GM18502 (cell line): ENCODE measurements around the gene SYNGR2.

ENCODE experiments used
- ATAC-seq: cut with Tn5 transposase; IDR thresholded peaks from one replicate; pipeline ENCODE4 v1.9.1; 2021; ENCODE audit warnings: mild to moderate bottlenecking; ENCODE audit not compliant: unreplicated experiment, poor library complexity

The SYNGR2 gene

DNA sequence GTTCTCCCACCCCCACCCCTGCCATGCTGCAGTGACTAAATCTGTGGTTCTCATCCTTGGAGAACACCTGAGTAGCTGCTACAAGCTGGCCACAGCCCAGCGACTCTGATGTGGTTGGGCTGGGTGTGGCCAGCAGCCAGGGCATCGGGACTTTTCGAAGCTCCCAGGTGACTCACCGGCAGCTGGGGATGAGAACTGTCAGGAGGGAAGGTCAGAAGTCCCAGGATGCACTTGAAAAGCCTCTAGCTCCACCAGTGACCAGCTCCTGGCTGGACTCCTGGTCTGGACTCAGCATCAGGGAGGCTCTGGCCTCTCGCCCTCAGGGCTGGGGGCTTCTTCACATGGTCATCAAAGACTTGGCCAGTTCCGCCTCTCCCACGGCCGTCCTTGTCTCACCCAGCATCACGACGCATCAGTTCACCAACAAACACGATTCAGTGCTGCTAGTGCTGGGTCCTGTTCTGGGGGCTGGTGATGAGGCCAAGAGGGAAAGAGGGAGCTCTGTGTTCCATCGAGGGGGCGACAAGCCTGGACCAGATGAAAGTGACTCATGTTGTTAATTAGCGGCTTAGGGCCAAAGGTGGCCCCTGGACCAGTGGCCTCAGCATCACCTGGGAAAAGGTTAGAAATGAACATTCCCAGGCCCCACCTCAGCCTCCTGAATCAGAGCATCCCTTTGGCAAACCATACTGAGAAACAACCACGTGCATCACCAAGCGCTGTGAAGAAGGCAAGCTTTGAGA lies 26.1 kb upstream of the SYNGR2 start:
- no peak for ATAC-seq

GRCh38 chr17:78143214-78144146 lies 24.9 kb upstream of the SYNGR2 start:
- no peak for ATAC-seq

- ATAC-seq: no peak
These were observed 24.1 kb upstream of the SYNGR2 start for GRCh38 chr17:78144147-78144719.

- ATAC-seq: no peak
These were observed 23.4 kb upstream of the SYNGR2 start for GRCh38 chr17:78144736-78145641.

DNA sequence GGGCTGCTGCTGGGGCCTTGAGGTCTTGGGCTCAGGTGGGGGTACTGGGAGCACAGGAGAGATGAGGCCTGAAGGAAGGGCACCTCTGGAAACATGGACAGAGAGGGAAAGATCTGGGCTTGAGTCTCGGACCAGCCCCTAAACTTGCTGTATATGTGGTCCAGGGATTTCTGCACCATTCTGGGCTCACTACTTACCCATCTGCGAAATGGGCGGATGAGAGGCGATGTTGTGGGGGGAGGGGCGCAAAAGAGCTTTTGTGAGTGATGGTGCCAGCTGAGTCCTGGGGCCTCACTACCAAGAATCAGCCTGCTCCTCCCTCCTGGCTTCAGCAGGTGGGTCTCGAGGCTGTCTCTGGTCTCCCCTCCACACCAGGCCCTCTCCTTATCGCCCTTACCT lies 21.9 kb upstream of the SYNGR2 start:
- no peak for ATAC-seq

DNA sequence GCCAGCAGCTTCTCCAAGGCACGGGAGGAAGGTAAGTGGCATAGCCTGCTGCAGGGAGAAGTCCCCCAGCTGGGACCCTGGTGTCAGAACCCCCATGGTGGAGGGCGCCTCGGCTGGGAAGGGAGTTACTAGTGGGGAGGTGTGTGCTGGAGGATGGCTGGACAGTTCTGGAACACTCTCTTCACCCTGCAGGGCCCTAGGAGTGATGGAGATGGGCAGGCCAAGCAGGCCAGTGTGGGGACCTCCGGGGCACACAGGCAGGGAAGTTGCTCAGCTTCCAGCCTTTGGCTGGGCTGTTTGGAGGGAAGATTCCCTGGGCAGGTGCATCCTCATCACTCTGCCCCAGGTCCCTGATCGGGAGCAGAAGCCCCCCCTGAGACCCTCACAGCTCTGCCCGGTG lies 21.5 kb upstream of the SYNGR2 start:
- ATAC-seq: no peak

- ATAC-seq: no peak
These were observed 20.9 kb upstream of the SYNGR2 start for GRCh38 chr17:78147315-78147998.

DNA sequence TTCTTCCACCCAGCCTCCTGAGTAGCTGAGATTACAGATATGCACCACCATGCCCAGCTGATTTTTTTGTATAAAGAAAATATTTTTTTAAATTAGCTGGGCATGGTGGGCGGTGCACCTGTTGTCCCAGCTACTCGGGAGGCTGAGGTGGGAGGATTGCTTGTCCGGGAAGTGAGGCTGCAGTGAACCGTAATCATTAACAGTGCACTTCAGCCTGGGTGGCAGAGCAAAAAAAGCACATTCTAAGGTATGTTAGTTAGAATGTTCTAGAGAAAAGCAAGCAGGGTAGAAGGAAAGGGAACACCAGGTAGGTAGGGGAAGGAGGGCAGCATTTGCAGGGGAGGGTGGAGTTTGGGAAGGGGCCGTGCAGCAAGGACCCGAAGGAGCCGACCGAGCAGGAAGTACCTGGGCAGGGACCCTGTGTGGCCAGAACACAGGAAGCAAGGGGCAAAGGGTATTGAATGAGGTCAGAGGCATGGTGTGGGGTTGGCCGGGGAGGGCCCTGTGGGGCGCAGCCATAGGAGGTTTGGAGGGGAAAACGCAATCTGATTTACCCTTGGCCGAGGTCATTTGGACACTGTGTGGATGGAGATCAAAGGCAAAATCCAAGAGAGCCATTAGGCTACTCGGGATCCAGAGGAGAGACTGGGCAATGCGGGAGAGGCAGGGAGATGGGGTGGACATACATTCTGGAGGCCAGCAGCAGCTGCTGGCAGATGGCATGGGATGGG lies 19.9 kb upstream of the SYNGR2 start:
- no peak for ATAC-seq

DNA sequence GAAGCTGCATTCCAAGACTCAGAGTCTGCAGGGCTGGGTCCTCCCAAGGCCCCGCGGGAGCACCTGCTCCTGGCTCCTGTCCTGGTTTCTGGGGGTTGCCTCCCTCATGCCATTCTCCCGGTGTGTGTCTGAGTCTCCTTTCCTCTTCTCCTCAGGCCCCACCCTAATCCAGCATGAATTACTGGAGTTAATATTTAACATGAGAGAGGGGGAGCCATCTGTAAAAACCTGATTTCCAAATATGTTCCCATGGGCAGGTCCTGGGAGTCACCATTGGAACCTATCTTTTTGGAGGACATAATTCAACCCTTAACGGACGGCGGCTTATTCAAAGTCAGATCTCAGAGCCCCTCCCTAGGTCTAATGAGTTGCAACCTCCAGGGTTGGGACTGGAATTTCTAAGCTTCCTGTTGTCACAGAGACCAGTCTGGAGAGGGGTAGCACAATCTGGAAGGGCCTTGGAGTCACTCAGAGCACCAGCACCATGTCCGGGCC lies 16.8 kb upstream of the SYNGR2 start:
- ATAC-seq: no peak

DNA sequence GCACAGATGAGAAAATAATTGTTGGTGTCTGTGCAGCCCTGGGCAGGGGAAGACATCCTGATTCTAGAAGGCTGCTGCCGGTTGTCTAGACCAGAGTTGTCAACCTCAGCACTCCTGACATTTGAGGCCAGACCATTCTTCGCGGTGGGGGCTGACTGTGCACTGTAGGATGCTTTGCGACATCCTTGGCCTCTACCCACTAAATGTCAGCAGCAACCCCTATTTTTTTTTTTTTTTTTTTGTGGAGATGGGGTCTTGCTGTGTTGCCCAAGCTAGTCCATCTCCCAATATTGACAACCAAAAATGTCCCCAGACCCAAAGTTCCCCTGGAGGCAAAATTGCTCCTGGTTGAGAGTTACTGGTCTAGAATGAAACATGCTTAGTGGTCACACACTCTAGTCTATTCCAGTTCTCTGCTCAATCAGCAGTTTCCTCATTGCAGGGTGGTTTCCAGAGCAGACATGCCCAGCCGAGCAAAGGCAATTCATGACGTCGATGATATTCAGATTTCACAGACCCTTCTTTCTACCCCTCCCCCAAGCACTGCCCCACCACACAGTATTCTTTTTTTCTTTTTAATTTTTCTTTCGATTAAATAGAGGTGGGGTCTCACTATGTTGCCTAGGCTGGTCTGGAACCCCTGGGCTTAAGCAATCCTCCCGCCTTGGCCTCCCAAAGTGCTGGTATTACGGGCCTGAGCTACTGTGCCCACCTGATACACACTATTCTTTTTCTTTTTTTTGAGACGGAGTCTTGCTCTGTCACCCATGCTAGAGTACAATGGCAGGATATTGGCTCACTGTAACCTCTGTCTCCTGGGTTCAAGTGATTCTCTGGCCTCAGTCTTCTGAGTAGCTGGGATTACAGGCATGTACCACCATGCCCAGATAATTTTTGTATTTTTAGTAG lies 13.2 kb upstream of the SYNGR2 start:
- peak; percentile 57 for ATAC-seq

GRCh38 chr17:78159575-78160158 lies 8.7 kb upstream of the SYNGR2 start:
- ATAC-seq: peak; percentile 41

DNA sequence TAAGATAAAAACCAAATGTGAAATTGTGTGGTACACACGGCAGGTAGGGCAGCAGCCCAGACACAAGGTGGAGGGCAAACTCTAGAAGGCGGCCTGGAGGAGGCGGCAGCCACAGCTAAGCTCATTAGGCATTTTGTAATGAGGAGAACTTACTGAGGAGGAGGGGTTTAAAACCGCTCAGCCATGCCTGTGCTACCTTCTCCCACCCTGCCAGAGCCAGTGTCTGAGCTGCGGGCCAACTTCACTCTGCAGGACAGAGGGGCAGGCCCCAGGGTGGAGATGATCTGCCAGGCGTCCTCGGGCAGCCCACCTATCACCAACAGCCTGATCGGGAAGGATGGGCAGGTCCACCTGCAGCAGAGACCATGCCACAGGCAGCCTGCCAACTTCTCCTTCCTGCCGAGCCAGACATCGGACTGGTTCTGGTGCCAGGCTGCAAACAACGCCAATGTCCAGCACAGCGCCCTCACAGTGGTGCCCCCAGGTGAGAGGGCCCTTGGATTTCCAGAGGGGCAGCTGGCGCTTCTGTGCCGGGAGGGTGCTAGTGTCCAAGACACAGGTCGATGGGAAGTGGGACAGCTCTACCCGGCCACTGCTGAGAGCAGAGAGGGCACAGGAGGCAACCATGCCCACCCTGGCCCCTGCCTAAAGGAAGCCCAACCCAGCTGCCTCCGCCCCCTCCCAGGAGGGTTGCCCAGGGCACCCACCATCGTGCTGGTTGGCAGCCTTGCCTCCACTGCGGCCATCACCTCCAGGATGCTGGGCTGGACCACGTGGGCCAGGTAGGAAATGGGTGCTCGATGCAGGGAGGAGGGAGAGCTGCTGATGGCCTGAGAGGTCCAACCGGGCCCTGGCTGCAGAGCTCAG lies 4.3 kb upstream of the SYNGR2 start:
- ATAC-seq: no peak

DNA sequence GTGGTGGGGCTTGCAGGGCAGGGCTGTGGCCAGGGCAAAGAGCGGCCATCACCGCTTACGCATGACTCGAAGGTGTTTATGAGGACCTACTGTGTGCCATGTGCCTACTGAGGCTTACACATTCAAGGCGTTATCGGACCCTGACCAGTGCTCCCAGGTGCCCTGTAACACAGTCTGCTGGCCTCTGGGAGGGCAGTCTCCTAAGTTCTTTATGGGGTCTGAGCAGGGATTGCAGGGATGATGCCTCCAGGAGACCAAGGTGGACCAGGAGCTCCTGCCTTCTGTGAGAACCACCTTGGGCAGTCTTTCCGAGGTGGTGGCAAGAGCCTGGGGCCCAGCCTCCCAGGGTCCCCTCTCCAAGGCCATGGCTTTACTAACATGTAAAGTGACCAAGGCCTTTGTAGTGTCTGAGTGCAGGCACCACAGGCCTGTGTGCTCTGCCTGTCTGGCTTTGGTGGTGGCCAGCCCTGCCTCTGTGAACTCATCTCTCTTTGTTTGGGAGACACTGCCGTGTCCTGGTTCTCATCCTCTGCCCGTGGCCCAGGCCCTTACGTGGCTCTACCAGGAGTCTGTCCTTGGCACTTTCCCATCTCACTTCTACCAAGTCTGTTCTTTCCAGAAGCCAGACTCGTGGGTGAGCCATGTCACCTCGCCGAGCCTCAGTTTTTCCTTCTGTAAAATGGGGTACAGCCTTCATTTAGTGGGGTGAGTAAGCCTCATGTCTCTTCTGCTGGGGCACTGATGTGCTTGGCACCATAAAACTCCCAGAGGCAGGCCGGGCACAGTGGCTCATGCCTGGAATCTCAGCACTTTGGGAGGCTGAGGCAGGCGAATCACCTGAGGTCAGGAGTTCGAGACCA lies 3.4 kb upstream of the SYNGR2 start:
- ATAC-seq: no peak

DNA sequence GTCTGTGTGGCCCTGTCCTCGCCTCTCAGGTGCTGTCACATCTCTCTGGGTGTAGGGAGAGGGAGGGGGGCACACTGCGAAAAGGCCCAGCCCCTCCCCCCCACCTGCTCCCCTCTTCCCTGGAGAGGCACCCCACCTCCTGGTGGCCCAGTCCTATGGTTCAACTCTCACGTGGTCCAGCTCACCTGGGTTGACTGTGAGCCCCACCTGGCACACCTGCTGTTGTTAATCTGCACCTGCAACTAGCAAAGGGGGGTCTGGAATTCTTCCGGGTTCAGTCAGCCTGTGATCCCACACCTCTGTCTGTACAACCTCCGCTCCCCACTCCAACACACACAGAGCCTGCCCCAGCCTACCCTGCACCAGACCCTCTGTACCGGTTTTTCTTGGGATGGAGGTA lies 2.0 kb upstream of the SYNGR2 start:
- no peak for ATAC-seq

DNA sequence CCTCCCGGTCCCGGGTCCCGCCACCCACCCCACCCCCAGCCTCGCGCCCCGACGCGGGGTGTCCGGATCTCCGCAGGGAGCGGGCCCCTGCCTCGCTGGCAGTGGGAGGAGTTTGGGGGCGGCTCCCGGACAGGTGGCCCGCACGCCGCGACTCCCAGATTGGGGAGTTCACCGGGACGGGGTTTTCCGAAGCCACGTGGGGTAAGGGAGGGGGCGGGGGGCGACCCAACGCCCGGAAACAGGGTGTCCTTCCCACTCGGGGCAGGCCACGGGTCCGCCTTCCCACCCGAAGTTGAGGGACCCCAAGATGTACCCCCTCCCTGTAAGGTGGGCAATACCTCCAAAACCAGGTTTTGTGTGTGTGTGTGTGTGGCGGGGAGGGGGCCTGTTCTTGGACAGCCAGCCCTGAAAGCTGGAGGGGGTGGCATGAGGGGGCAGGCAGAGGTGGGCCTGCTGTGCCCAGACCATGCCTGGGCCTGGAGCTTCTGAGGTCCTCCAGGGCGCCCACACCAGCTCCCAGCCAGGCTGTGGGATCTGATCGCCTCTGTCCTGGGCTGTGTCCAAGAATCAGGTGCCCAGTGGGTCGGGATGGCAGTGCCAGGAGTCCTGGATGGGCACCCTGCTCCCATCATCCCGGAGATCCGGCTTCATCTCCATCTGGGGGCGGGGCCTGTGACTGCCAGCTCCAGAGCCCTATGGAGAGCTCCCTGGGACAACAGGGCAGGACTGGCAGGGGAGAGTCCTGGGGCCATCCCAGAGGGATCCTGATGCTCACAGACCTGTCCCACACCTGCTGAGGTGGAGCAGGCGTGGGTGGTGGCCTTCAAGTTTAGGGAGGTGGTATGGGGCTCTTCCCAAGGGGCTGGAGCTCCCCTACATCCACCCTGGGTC lies 767 bp downstream of the SYNGR2 start:
- ATAC-seq: peak; percentile 36
